Kidney tubule cell (primary cell): ENCODE measurements around the gene PAX7.

ENCODE experiments used
- DNase-seq: peaks from one replicate; pipeline ENCODE4 v3.0.0-alpha.2; 2018; ENCODE audit warnings: low spot score

PAX7 gene

GRCh38 chr1:18795002-18795689 is 164.5 kb downstream of the PAX7 start:
- no peak for DNase-seq

- no peak for DNase-seq
Observed at GRCh38 chr1:18796950-18797349, 166.3 kb downstream of the PAX7 start.
